GM19193 (cell line): ENCODE results near the gene MMP7.

Experiments used
- POLR2A ChIP-seq: IDR thresholded peaks from 4 replicates; pipeline ENCODE4 v1.6.1; 2011; ENCODE audit not compliant: insufficient read depth, insufficient read length; ENCODE audit errors: extremely low read depth

MMP7 gene

GRCh38 chr11:102552020-102552419 is 21.5 kb upstream of the MMP7 start:
- TF ChIP-seq POLR2A = no peak

GRCh38 chr11:102551169-102551781 is 20.7 kb upstream of the MMP7 start:
- no peak for TF ChIP-seq POLR2A

- no peak for TF ChIP-seq POLR2A
Observed at GRCh38 chr11:102546923-102547471, 16.4 kb upstream of the MMP7 start.

GRCh38 chr11:102546427-102546826 is 15.9 kb upstream of the MMP7 start:
- TF ChIP-seq POLR2A = no peak

GRCh38 chr11:102545701-102546100 is 15.2 kb upstream of the MMP7 start:
- TF ChIP-seq POLR2A = no peak

- TF ChIP-seq POLR2A = no peak
Observed at GRCh38 chr11:102544594-102544993, 14.0 kb upstream of the MMP7 start.

GRCh38 chr11:102539567-102539966 is 9.0 kb upstream of the MMP7 start:
- TF ChIP-seq POLR2A = no peak

GRCh38 chr11:102538932-102539331 is 8.4 kb upstream of the MMP7 start:
- no peak for TF ChIP-seq POLR2A

- no peak for TF ChIP-seq POLR2A
Observed at GRCh38 chr11:102534261-102534872, 3.8 kb upstream of the MMP7 start.

- TF ChIP-seq POLR2A = no peak
Observed at GRCh38 chr11:102528618-102529017, 1.9 kb downstream of the MMP7 start.

- TF ChIP-seq POLR2A = no peak
Observed at GRCh38 chr11:102527684-102528083, 2.9 kb downstream of the MMP7 start.

- no peak for TF ChIP-seq POLR2A
Observed at GRCh38 chr11:102527041-102527440, 3.5 kb downstream of the MMP7 start.

- TF ChIP-seq POLR2A = no peak
Observed at GRCh38 chr11:102523887-102524286, 6.7 kb downstream of the MMP7 start.

GRCh38 chr11:102523189-102523570 is 7.4 kb downstream of the MMP7 start:
- TF ChIP-seq POLR2A = no peak

- TF ChIP-seq POLR2A = no peak
Observed at GRCh38 chr11:102522312-102523188, 8.0 kb downstream of the MMP7 start.
